DMS79 (cell line): ENCODE results near the gene LRRC27.
"Not testable (repeated sequence)": the region's sequence is repeated elsewhere in the genome, so short reads cannot be mapped to it uniquely, and the experiment has no call there.

Source experiments
- DNase-seq: peaks from one replicate; lab custom pipeline; 2025; lab: John Stamatoyannopoulos, UW

LRRC27 gene

DNA sequence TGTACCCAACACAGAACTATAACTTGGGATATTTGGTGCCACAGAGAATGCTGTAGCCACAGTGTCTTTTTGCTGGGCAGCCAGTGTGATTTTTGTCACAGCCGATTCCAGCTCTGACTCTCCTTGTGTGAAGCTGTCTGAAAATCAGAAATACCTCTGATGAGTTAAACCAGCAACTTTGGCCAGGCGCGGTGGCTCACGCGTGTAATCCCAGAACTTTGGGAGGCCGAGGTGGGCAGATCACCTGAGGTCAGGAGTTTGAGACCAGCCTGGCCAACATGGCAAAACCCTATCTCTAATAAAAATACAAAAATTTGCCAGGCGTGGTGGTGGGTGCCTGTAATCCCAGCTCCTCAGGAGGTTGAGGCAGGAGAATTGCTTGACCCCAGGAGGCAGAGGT, 5.9 kb downstream of the LRRC27 start:
- DNase-seq, result not testable (repeated sequence)

DNA sequence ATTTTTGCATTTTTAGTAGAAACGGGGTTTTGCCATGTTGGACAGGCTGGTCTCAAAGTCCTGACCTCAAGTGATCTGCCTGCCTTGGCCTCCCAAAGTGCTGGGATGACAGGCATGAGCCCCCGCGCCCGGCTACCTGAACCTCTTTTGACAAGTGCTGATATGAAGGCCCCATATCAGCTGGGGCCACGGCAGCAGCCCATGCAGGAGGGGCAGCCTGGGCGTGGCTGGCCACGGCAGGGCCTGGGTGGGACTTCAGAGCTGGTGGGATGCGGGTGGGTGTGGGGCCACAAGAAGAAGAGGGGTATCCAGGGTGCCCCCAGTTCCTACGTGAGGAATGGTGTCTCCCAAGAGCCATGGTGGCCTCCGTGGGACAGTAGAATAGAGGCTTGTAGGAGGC, 6.9 kb downstream of the LRRC27 start:
- no peak for DNase-seq

DNA sequence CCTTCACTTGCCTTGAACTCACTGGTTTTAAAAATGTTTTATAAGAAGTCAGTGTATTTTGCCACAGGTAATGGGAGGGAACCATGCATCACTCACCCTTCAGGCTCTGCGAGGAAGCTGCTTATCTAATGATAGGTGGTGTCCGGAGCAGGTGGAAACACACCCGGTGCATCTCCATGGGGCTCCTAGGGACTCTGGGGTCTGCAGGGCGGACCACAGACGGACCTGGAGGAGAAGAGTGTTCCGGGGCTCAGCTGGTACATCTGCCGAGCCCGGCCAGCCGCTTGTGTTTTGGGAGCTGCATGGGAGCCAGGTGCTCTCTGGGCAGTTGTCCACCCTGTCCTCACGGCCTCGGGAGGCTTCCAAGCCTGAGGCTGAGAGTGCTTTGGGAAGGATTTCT, 7.3 kb downstream of the LRRC27 start:
- DNase-seq, result no peak

DNA sequence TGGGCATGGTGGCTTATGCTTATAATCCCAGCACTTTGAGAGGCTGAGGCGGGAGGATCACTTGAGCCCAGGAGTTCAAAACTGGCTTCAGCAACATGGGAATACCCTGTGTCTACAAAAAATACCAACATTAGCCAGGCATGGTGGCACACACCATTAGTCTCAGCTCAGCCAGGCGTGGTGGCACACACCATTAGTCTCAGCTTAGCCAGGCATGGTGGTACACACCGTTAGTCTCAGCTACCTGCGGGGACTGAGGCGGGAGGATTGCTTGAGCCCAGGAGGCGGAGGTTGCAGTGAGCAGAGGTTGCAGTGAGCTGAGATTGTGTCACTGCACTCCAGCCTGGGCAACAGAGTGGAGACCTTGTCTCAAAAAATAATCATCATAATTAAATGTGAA, 9.0 kb downstream of the LRRC27 start:
- DNase-seq, result no peak

DNA sequence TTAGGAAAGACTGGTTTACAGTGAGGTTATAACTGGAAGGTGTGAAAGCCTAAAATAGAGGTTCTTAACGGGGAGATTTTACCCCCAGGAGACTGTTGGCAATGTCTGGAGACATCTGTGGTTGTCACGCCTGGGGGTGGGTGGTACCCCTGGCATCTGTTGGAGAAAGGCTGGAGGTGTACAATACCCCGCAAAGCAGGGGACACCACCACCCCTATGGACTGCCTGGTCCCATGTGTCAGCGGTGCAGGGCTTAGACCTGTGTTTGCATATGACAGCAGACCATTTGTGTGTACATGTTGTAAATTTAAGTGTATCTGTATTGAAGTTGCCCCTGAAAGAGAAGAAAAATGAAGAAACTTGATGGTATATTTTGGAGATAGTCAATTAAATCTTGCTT, 9.8 kb downstream of the LRRC27 start:
- no peak for DNase-seq

DNA sequence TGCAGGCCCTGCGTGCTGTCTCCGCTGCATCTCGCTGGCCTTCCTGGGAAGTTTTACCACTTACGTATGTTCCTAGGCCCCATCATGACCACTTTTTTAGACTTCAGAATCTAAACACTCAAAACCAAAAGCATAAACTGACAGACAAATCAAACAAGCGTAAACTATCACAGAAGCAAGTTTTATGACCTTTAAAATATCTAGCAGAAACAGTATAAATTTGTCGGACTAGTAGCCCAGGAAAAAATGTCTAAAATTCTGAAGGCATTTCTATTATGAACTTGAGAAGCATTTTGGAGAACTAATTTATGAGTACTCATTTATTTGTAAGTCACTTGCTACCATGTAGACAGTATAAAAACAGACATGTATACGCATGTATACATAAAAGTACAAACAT, 10.6 kb downstream of the LRRC27 start:
- DNase-seq, result no peak

DNA sequence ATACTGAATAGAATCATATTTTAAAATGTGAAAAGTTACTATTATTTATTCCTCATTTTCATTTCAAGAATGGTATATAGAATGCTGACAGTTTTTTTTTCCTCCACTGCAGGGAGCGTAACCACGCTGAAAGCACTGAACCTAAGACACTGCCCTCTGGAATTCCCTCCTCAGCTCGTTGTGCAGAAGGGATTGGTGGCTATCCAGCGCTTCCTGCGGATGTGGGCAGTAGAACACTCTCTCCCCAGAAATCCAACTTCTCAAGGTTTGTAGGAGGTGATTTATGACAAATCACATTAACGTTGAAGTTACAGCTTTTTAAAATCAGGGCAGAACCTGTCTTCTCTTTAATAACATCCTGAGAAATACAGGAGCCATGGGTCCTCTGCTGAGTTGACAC, 12.4 kb downstream of the LRRC27 start:
- no peak for DNase-seq

DNA sequence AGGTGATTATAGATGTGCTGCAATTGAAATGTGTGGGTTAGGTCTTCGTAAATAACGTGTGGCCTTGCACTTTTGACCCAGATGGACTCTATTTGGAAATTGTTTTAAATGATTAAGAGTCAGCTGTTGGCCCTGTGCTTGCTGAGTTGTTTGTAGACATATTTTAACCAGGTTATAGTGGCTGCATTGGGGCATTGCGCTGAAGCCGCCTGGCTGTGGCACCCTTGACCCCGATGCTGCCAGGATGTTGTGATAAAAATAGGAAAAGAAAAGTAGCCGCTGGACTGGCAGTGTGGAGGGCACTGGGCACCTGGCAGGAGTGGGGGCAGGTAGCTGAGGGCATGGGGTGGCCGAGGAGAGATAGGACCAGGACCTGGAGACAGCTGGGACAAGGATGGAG, 13.4 kb downstream of the LRRC27 start:
- no peak for DNase-seq

DNA sequence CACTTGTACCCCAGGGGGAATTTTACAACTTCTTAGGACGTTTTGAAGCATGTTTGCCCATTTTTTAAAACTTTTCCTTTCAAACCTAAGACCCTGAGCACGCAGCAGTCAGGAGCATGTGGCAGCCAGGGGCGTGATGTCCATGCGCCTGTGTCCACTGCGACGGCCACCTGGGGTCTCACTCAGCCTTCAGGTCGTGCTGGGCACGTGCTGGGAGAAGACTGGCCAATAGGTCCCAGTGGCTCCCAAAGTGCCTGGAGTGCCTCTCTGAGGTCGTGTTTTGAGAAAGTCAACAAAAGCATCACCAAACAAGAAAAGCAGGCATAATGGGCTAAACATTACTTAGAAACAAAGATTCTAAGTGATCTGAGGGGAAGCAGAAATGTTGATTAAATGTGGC, 14.8 kb downstream of the LRRC27 start:
- DNase-seq, result no peak

DNA sequence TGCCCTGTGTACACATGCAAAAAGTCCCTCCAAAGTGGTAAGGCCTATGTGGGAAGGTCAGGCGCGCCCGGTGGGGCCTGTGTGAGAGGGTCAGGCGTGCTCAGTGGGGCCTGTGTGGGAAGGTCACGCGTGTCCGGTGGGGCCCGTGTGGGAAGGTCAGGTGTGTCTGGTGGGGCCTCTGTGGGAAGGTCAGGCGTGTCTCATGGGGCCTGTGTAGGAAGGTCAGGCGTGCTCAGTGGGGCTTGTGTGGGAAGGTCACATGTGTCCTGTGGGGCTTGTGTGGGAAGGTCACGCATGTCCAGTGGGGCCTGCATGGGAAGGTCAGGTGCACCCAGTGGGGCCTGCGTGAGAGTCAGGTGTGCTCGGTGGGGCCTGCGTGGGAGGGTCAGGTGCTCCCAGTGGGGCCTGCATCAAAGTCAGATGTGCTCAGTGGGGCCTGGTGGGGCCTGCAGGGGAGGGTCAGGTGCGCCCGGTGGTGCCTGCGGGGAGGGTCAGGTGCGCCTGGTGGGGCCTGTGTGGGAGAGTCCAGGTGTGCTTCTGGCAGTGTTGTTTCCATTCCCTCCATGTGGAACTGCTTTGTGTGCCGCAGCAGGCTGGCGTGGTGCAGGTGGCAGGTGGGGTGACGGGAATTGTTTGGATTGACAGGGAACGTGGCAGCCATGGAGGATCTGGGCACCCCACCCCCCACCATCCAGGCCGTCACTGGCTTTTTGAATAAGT, 15.4 kb downstream of the LRRC27 start:
- no peak for DNase-seq

DNA sequence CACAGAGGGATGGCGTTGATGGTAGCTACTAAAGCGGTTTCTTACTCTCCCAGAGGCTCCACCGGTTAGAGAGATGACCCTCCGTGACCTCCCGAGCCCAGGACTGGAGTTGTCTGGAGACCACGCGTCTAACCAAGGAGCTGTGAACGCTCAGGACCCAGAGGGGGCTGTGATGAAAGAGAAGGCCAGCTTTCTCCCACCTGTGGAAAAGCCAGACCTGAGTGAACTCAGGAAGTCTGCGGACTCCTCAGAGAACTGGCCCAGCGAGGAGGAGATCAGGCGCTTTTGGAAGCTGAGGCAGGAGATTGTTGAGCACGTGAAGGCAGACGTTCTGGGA, 15.9 kb downstream of the LRRC27 start:
- no peak for DNase-seq

DNA sequence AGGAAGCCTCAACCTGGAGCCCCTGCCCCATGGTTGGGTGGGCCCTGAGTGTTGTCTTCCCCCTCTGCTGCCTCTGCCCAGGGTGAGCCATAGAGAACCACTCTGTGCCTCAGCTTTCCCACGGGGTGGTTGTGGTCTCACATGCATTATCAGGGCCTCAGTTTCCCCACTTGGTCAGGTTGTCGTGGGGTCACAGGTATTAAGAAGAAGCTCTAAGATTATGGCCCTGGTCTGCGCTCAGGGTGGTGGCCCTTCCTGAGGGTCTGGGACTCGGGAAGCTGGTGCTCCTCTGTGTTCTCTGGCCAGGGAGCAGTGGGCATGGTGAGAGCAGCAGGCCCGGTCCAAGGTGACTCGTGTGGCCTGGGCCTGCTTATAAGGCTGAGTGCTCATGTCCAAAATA, 17.8 kb downstream of the LRRC27 start:
- no peak for DNase-seq

DNA sequence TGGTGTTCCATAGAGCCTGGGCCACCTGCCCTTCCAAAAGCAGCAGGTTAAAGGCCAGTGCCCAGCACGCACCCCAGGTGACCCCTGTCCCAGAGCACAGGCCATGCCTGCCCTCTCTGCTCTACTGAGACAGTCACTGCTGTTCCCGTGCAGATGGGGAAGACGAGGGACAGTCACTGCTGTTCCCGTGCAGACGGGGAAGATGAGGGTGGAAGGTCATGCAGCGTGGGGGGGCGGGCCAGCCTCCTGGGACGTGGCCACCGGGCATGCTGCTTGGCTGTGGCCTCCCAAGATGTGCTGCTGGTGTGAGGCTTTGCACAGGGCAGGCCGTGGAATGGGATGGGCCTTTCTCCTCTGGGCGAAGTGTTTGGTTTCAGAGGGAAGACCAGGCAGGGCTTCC, 18.4 kb downstream of the LRRC27 start:
- no peak for DNase-seq

DNA sequence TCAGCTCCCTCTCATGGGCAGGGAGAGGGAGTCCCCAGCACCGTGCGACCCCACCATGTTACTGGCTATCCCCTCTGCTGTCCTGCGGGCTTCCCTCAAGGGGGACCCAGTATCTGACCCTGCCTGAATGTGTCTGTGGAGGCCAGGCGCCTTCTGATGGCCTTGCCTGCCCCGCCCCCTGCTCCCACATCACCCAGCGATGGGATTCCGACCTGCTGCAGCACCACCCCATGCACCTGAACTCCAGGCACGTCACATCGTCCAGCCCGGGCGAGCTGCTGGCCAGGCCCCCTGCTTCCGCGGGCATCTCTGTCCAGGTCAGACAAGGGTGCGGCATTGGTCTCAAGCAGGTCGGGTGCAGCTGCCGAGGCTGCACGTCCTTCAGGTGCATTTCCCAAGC, 19.0 kb downstream of the LRRC27 start:
- DNase-seq, result no peak

DNA sequence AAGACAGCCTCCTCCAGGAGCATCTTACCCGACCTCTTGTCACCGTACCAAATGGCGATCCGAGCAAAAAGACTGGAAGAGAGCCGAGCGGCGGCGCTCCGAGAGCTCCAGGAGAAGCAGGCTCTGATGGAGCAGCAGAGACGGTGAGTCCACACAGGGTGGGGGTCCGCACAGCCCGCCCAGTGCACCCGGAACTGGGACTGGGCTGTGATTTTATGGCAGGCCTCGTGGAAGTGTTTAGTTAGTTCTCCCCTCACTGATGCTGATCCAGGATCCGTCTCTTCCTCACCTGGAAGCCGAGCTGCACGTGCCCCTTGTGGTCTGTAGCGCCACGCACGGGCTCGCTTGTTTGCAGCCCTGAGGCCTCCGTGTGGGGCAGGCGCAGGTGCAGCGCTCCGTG, 19.6 kb downstream of the LRRC27 start:
- no peak for DNase-seq

DNA sequence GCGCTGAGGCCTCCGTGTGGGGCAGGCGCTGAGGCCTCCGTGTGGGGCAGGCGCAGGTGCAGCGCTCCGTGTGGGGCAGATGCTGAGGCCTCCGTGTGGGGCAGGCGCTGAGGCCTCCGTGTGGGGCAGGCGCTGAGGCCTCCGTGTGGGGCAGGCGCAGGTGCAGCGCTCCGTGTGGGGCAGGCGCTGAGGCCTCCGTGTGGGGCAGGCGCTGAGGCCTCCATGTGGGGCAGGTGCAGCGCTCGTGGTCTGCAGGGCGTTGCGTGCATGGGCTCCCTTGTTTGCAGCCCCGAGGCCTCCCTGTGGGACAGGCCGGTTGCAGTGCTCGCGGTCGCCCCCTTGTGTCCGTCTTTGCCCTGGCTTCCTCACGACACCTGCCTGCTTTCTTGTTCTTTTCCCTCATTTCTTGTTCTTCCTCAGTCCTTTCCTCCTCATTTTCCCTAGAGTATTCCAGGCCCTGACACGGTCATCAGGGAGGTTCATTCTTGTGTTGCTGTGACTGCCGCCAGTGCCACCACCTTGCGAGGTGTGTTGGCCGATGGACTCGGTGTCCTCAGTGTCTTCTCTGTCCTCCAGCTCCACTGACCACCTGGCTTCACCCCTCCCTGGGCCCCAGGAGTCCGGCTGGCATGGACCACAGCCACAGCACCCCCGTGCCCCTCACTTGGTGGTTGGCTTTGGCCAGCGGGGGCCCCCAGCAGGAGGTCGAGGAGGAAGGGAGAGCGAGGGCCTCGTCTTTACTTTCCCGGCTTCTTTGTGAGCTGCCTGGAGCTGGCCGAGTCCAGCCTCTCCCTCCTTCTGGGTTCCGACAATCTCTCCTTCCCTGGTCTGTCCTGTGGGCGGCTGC, 20.7 kb downstream of the LRRC27 start:
- not testable (repeated sequence) for DNase-seq

DNA sequence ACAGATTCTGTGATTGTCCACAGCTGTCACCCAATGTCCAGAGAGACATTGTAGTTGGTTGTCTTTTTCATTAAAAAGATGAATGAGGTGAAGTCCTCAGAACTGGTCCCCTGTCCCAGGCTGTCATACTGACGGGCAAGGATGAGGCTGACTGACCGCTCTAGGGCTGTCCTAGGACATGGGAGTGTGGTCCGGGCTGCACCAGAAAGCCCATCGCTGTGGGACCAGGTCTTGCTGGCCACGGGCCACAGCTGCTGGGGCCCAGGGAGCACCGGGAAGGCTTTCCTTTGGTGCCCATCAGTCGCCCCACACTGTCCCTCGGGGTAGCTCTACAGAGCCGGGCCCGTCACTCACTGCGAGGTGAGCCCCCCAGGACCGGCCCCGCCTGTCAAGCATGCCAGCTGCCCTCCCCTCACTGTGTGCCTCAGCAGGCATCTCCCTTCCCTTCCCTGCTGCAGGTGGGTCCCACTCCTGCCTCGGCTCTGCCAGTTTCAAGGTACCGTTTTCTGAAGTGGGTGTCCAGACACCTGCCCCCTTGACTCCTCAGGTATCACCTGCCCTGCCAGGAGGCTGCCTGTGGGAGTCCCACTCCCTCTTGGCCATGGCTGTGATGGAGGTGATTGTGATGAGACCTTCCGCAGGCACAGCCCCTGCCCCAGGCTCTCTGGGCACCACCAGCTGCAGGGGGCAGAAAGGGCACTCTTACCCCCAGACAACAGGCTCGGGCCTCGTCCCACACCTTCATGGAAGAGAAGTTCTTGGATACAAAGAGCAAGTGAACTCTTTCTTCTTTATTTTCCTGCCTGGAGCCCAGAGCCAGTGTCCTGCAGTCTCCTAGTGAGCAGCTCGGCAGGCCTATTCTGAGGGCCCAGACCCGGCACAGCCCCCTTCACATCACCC, 21.7 kb downstream of the LRRC27 start:
- DNase-seq, result no peak

DNA sequence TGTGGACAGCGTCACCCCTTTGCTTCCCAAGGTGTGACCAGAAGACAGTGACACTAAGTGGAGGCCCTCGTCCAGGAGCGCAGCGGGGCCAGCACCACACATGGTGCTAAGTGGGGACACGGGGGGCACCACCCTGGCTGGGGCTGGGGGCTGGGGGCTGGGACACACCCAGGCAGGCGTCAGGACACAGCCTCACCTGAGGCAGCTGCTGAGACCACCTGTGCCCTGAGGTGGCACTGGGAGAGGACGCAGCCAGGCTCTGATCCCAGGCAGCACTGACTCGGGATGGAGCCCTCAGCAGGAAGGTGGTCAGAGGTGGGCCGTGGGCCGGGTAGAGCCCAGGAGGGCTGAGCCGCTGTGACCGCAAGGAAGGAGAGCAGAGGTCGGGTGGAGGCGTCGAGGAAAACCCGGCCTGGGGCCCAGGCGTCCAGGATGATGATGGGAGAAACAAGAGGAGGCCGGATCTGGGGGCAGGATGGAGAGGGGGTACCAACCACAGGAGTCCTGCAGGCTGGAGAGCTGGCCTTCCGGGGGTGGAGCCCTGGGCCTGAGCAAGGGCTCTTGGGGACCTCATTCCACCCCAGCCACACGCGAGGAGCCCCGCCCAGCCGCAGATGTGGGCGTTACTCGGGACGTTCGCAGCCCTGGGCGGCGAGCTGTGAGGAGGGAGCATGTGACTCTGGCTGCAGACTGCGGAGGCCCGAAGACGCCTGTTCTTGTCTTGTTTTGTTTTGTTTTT, 22.5 kb downstream of the LRRC27 start:
- no peak for DNase-seq

DNA sequence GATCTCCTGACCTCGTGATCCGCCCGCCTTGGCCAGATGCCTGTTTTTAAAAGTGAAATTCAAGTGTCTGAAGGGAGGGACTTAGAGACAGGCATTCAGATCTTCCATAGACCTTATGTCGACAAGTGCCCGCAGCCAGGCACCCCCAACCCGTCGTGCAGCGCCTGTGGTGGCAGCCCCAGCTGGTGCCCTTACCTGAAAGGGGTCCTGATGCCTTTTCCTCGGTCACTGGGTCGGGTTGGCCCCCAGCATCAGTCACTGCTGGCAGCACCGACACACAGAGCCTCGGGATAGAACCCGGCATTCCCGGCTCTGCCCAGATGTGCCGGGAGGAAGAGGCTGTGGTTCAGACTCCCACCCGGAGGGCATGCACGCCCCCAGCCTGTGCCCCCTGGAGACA, 23.3 kb downstream of the LRRC27 start:
- no peak for DNase-seq

DNA sequence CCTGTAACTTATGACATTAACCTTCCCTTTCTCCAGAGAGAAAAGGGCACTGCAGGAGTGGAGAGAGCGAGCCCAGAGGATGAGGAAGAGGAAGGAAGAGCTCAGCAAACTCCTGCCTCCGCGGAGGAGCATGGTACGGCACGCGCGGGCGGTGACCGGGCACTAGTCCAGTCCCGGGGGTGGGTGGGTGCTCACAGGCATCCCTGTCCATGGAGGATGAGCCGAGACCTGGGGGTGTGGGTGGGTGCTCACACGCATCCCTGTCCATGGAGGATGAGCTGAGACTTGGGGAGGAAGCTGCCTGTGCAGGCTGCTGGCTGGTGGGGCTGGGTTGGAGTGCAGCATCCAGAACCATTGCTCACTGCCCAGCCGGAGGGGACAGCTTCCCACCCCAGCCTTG, 23.8 kb downstream of the LRRC27 start:
- DNase-seq, result no peak

DNA sequence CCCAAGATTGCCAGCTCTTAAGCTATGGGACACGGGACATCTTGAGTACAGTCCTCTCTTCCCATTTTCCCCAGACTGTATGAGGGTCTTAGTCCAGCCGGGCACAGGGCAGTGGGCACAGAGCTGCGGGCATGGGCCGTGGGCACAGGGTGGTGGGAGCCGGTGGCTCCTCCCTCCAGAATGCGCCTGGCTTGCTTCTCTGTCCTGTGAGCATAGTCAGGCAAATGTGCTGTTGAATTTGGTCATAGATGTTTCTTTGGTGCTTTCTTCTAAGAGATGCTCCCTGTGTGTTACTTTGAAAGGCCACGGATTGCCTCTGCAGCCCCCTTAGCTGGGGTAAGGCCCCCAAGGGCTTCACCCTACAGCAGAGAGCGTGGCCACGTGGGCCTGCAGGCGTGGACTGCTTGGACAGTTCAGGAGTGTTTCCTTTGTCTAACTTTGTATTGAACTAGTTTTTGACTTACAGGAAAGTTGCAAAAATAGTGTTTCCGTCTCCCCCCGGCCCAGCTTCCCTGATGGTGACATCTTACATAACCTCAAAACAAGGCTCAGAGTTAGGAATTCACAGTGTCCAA, 24.7 kb downstream of the LRRC27 start:
- no peak for DNase-seq
